ENCODE data around the gene TUFM. TPM values are rescaled to one million over a fixed set of nuclear protein-coding genes. Genes with fewer than 3 reads are reported as not detected.
A peak's percentile ranks its signal among the peaks of the same experiment; 100 is the strongest.

Gene TUFM
- total RNA-seq, 2 donors from 2014 or later, result 252 to 427 TPM

- peak overlapping the region; percentile 79 for H3K27ac ChIP-seq
- H3K4me1 ChIP-seq, result peaks cover 8% of the 10 kb centered on the region
- H3K36me3 ChIP-seq, result peaks cover 17% of the 10 kb centered on the region
- DNase-seq, result peak; percentile 38
- intact Hi-C loops (cut with DNase I), result no loop called here
- peak overlapping the region; percentile 98 to 99 for H3K9ac ChIP-seq (ENCODE audit: low read depth in 2 of 2, low read length in 2 of 2)
- peak overlapping the region; percentile 97 for H3K4me3 ChIP-seq
- H3K27me3 ChIP-seq, result no peaks in the 10 kb centered on the region
- no peaks in the 10 kb centered on the region for H3K9me3 ChIP-seq
- TF ChIP-seq, protein P1, sequence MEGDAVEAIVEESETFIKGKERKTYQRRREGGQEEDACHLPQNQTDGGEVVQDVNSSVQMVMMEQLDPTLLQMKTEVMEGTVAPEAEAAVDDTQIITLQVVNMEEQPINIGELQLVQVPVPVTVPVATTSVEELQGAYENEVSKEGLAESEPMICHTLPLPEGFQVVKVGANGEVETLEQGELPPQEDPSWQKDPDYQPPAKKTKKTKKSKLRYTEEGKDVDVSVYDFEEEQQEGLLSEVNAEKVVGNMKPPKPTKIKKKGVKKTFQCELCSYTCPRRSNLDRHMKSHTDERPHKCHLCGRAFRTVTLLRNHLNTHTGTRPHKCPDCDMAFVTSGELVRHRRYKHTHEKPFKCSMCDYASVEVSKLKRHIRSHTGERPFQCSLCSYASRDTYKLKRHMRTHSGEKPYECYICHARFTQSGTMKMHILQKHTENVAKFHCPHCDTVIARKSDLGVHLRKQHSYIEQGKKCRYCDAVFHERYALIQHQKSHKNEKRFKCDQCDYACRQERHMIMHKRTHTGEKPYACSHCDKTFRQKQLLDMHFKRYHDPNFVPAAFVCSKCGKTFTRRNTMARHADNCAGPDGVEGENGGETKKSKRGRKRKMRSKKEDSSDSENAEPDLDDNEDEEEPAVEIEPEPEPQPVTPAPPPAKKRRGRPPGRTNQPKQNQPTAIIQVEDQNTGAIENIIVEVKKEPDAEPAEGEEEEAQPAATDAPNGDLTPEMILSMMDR (IDR thresholded peaks at IDR 0.05), result no peak
Observed at GRCh38 chr16:28845761-28846079, 428 bp downstream of the TUFM start.

- peak; percentile 81 for DNase-seq
Observed at GRCh38 chr16:28845293-28845692, 855 bp downstream of the TUFM start.

DNA sequence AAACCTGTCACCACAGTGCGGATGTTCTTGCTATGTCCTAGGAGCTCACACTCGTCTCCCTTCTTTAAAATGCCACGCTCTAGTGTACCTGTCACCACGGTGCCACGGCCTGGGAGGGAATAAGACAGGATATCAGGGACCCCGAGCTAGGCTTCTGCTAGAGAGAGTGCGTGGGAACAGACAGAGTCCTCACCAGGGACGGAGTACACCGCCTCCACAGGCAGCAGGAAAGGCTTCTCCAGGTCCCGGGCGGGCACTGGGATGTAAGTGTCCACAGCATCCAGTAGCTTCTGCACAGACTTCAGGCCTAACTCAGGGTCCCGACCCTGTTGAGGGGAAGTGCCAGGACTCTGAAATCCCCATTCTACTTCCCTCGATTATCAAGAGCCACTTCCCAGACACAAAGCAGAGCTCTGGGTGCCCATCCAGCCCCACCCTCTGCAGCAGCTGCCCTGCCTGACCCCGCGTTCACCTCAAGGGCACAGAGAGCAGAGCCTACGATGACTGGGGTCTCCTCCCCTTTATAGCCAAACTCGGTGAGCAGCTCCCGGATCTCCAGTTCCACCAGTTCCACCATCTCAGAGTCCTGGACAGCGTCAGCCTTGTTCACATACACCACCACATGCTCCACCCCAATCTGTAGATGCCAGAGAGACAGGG is 1.8 kb downstream of the TUFM start:
- DNase-seq, result no peak
- Histone ChIP-seq H3K4me3 (no peak overlapping the region), H3K9me3 (no peaks in the 10 kb centered on the region), H3K4me1 (peaks cover 8% of the 10 kb centered on the region), H3K27ac (no peak overlapping the region), H3K27me3 (no peaks in the 10 kb centered on the region), H3K36me3 (peaks cover 17% of the 10 kb centered on the region), H3K9ac (ENCODE audit: low read depth in 2 of 2, low read length in 2 of 2) (no peak overlapping the region)
- intact Hi-C loops (cut with DNase I), result no loop called here
- TF ChIP-seq, protein P1 (IDR thresholded peaks at IDR 0.05), result no peak

More at GRCh38 chr16:28845293-28845692, 855 bp downstream of the TUFM start:
- intact Hi-C loops (cut with DNase I), result no loop called here
- TF ChIP-seq, protein P1 (IDR thresholded peaks at IDR 0.05), result no peak
- H3K4me1 ChIP-seq, result peaks cover 8% of the 10 kb centered on the region
- H3K36me3 ChIP-seq, result peaks cover 17% of the 10 kb centered on the region
- H3K27ac ChIP-seq, result peak overlapping the region; percentile 79
- peak overlapping the region; percentile 98 to 99 for H3K9ac ChIP-seq (ENCODE audit: low read depth in 2 of 2, low read length in 2 of 2)
- H3K9me3 ChIP-seq, result no peaks in the 10 kb centered on the region
- H3K27me3 ChIP-seq, result no peaks in the 10 kb centered on the region
- peak overlapping the region; percentile 97 for H3K4me3 ChIP-seq

GRCh38 chr16:28843766-28844165 is 2.4 kb downstream of the TUFM start:
- H3K4me3 ChIP-seq, result no peak overlapping the region
- no peaks in the 10 kb centered on the region for H3K27me3 ChIP-seq
- H3K9me3 ChIP-seq, result no peaks in the 10 kb centered on the region
- H3K4me1 ChIP-seq, result peaks cover 8% of the 10 kb centered on the region
- TF ChIP-seq, protein P1 (IDR thresholded peaks at IDR 0.05), result no peak
- H3K27ac ChIP-seq, result no peak overlapping the region
- no peak for DNase-seq
- peaks cover 17% of the 10 kb centered on the region for H3K36me3 ChIP-seq
- intact Hi-C loops (cut with DNase I), result no loop called here
- no peak overlapping the region for H3K9ac ChIP-seq (ENCODE audit: low read depth in 2 of 2, low read length in 2 of 2)

DNA sequence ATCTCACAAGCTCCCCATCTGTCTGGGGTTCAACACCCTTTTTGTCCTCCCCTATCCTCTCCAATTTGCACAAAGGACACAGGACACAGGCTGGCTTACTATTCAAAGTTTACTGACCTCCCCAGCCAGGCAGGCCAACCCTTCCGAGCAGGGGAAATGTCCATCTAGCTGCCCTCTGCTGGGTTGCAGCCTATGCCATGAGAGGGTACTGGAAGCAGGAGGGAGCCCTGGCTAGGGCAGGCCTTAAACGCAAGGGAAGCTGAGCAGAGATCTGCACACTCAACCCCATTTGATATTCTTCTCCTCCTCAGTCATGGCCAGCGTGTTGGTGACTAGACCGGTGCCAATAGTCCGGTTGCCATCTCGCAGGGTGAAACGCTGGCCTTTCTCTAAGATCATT is 3.5 kb downstream of the TUFM start:
- intact Hi-C loops (cut with DNase I), result no loop called here
- H3K9me3 ChIP-seq, result no peaks in the 10 kb centered on the region
- H3K27ac ChIP-seq, result no peak overlapping the region
- DNase-seq, result no peak
- H3K27me3 ChIP-seq, result no peaks in the 10 kb centered on the region
- TF ChIP-seq, protein P1 (IDR thresholded peaks at IDR 0.05), result no peak
- peaks cover 8% of the 10 kb centered on the region for H3K4me1 ChIP-seq
- no peak overlapping the region for H3K4me3 ChIP-seq
- H3K9ac ChIP-seq (ENCODE audit: low read depth in 2 of 2, low read length in 2 of 2), result no peak overlapping the region
- H3K36me3 ChIP-seq, result peaks cover 17% of the 10 kb centered on the region
